HG02884 (cell line): Measurements from ENCODE around the gene DNAH12.
"Not testable (repeated sequence)": the region's sequence is repeated elsewhere in the genome, so short reads cannot be mapped to it uniquely, and the experiment has no call there.

ENCODE experiments used
- ATAC-seq: cut with Tn5 transposase; IDR thresholded peaks from one replicate; pipeline ENCODE4 v1.9.1; 2021; ENCODE audit warnings: mild to moderate bottlenecking, moderate library complexity; ENCODE audit not compliant: unreplicated experiment

Gene DNAH12

DNA sequence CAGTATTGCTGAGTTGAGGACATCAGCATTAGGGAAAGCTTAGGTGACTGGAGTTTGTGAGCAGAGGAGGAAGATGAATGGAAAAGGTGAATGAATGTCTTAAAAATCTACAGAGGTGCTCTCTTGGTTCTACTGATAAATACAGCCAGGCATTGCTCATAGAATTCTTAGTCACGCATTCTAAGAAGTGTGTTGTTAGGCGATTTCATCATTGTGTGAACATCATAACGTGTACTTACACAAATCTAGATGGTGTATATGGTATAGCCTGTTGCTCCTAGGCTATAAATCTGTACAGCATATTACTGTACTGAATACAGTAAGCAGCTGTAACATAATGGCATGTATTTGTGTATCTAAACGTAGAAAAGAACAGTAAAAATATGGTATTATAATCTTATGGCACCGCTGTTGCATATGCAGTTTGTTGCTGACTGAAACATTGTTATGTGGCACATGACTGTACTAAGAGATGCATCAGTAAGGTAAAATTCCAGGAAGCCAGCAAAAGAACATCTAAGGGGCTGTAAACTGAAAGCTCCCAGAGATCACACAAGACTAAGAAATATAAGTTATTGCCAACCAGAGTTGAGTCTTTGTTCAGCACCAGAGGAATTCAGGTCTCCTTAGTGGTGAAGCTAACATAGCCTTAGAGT, 208.7 kb downstream of the DNAH12 start:
- no peak for ATAC-seq

GRCh38 chr3:57331078-57331610, 213.0 kb downstream of the DNAH12 start:
- ATAC-seq = no peak

DNA sequence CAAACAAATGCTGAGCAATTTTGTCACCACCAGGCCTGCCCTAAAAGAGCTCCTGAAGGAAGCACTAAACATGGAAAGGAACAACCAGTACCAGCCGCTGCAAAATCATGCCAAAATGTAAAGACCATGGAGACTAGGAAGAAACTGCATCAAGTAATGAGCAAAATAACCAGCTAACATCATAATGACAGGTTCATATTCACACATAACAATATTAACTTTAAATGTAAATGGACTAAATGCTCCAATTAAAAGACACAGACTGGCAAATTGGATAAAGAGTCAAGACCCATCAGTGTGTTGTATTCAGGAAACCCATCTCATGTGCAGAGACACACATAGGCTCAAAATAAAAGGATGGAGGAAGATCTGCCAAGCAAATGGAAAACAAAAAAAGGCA, 217.6 kb downstream of the DNAH12 start:
- not testable (repeated sequence) for ATAC-seq

DNA sequence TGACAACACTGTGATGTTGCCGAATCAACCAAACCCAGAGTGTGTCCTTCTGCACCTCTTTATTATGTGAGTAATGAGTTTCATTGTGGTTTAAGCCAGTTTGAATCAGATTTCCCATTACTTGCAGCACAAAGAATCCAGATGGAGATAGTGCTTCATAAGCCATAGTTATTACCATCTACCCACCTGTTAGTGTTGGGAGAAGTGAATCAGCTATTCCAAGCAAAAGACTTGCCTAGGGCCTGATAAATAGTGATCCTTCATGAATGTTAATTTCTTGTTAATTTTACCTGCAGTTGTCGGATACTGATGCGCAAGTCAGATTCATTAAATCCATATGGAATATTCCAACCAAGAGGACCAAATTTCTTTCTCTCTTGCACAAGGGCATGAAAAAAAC, 229.9 kb downstream of the DNAH12 start:
- no peak for ATAC-seq

GRCh38 chr3:57309769-57310360, 234.3 kb downstream of the DNAH12 start:
- ATAC-seq = no peak

- ATAC-seq = not testable (repeated sequence)
These were observed 240.6 kb downstream of the DNAH12 start for GRCh38 chr3:57303520-57303919.

DNA sequence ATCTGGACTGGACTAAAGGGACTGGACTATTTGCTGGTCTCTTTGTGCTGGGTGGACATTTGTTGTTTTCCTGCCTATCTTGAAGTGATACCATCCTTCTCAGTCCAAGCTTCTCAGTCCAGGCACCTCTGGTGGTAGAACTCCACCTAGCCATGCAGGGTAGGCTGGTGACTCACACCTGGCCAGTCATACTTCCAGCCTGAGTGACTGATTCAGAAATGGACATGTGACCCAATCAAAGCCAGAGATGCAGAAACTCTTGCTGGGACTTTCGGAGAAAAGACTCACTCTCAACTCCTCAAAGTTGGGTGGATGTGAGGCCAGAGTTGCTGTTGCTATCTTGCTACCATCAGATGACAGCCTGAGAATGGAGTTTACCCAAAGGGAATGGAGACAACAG, 246.1 kb downstream of the DNAH12 start:
- ATAC-seq = no peak

GRCh38 chr3:57292897-57293526, 251.1 kb downstream of the DNAH12 start:
- ATAC-seq = no peak

DNA sequence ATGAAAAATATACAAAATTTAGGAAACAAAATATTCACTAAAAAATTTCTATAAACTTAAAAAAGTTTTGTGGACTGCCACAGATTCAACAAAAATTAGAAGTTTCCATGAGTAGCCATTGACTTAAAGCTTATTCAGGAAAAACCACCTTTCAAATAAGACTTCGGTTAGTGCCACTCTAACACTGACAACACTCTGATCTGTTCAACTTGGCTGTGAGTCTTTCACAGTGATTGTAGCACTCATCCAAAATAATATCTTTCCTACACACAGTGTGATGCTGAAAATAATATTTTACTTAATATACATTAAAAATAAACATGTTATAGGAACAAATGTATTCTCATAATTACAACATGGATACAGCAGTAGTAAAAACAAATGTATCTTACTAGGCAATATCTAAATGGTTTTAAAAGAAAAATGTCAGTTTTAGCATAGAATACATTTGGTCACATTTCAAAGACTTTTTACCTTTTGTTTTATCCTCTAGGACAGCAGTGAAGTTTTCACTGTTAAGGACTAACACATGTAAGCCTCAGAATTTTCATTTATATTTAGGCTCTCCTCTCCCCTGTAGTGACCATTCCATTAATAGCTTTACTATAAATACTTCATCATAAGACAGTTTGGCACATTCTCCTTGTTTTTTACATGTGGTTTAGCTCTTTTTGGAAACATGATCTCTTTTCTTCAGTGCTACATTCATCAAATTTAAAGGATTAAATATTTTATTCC, 251.8 kb downstream of the DNAH12 start, which contains the start of gene ASB14:
TSS of gene ASB14 (minus strand) at position 527 of the 738 bp plus-strand sequence. CDS start 652 bp downstream, outside the sequence.
- no peak for ATAC-seq

DNA sequence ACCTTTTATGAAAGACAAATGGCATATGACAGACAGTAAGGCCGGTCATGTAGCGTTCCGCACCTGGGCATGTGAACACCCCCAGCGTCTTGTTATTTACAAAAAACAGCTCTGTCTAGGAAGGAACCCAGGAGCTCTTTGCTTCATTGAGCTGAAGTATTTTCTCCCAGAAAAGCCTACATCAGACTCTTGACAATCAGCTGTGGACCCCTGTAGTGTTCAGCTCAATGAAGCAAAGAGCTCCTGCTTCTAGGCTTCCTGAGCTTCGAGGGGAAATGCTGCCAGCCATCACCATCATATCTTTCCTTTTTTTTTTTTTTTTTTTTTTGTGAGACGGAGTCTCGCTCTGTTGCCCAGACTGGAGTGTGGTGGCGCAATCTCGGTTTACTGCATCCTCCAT, 255.7 kb downstream of the DNAH12 start:
- no peak for ATAC-seq

- no peak for ATAC-seq
These were observed 256.9 kb downstream of the DNAH12 start for GRCh38 chr3:57287205-57287604.

- no peak for ATAC-seq
These were observed 260.8 kb downstream of the DNAH12 start for GRCh38 chr3:57283334-57283733.

DNA sequence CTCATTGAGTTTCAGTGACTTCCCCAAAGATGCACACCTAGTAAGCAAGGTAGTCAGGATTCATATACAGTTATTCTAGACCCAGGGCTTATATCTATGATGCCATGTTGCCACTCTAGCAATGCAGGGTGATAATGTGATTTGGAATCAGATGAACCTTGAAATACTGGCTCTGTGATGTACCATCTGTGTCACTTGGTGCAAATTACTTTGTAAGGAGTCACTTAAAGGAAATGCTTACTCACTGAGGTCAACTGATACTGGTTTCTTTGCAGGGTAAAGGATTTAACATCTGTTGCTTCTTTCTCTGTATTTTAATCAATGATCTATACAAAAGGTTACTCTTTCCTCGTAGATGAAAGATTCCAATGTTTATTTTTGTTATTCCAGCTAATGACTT, 262.4 kb downstream of the DNAH12 start:
- ATAC-seq = no peak

DNA sequence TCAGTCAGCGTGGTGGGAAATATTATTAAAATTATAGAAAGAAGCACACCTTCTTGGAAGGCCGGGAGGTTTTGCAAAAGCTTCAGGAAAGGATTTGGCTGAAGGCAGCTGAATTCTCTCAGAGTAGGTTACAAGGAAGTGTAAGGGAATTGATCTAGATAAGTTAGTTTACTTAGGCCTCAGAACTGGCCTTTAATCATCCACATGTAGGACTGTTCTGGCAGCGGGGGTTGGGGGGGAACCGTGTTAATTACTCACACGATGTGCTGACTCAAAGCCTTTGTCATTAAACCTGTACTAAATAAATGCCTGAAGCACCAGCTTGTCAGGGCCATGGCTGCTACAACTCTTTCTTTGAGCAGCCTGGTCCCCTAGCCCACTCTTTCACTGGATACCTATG, 264.5 kb downstream of the DNAH12 start:
- no peak for ATAC-seq

- ATAC-seq = no peak
These were observed 265.9 kb downstream of the DNAH12 start for GRCh38 chr3:57278237-57278636.

DNA sequence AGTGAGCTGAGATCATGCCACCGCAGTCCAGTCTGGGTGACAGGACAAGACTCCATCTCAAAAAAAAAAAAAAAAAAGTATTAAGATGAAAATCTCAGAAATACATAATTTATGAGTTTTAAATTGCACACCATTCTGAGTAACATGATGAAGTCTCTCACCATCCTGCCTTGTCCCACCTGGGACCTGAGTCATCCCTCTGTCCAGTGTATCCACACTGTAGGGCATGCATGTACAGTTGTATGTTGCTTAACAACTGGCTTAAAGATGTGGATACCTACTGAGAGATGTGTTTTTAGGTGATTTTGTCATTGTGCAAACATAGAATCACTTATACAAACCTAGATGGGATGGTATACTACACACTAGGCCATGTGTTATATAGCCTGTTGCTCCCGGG, 268.8 kb downstream of the DNAH12 start:
- no peak for ATAC-seq

DNA sequence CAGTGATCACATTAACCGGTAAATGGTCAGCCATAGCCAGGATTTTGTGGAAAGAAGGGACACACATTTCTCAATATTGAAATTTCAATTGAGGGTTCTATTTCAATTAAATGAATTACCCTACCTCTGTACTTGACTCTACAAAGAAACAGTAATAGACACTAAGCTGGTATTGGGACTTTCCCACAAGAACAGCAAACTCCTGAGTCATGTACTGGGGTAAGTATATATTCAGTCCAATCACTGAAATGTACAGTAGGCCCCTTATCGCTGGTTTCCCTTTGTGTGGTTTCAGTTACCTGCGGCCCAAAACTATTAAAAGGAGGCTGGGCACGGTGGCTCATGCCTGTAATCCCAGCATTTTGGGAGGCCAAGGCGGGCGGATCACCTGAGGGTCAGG, 269.3 kb downstream of the DNAH12 start:
- no peak for ATAC-seq

DNA sequence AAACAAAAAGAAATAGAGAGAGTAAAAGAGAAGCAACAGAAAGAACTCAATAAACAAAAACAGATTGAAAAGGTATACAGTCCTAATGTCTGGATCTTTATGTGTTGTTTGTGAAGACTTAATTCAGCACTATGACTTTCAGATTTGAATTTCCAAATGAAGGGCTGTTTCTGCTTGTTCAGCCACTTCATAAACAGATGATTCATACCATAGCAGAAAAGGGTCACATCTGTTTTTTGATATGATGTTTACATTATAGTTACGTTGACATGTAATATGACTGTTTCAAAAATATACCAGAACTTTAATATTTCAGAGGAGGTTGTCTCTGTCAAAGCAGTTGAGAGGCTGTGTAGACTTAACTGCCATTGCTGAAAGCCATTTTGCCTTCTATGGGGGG, 275.7 kb downstream of the DNAH12 start:
- no peak for ATAC-seq

DNA sequence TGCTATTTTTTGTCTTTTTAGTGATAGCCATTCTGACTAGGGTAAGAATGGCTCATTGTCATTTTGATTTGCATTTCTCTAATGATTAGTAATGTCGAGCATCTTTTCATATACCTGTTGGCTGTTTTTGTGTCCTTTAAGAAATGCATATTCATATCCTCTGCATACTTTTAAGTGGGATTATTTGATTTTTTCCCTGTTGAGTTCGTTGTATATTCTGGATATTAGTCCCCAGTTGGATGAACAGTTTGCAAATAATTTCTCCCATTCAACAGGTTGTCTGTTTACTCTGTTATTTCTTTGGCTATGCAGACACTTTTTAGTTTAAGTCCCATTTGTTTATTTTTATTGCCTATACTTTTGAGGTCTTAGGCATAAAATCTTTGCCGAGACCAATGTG, 282.2 kb downstream of the DNAH12 start:
- no peak for ATAC-seq

DNA sequence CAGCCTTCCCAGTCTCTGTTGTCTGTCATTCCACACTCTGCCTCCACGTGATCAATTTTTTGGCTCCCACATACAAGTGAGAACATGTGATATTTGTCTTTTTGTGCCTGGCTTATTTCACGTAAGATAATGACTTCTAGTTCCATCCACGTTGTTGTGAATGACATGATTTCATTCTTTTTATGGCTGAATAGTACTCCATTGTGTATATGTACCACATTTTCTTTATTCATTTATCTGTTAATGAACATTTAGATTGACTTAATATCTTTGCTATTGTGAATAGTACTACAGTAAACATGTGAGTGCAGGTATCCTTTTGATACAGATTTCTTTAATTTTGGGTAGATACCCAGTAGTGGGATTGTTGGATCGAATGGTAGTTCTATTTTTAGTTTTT, 283.0 kb downstream of the DNAH12 start:
- no peak for ATAC-seq

GRCh38 chr3:57257678-57258077, 286.5 kb downstream of the DNAH12 start:
- no peak for ATAC-seq
